Mucosa of descending colon (tissue), 3 donors: ENCODE results near the gene MTHFD1L. TPM values are rescaled to one million over a fixed set of nuclear protein-coding genes. Genes with fewer than 3 reads are reported as not detected.

ENCODE experiments used
- ATAC-seq: fragments of 200-7000 bp; cut with Tn5 transposase; one replicate; pipeline ENCODE4 v1.9.1; 2020; ENCODE audit warnings: mild to moderate bottlenecking, moderate library complexity
- DNase-seq, 3 donors: peaks; one replicate each; pipeline ENCODE4 v3.0.0-alpha.2; 2020
- H3K36me3 ChIP-seq: fragments of 200-600 bp; one replicate; pipeline ENCODE4 v1.8.0; 2021; ENCODE audit warnings: low read depth, mild to moderate bottlenecking
- H3K4me1 ChIP-seq: fragments of 200-600 bp; one replicate; pipeline ENCODE4 v1.8.0; 2021; ENCODE audit warnings: low read depth, mild to moderate bottlenecking
- H3K4me3 ChIP-seq: fragments of 200-600 bp; one replicate; pipeline ENCODE4 v1.8.0; 2021; ENCODE audit warnings: mild to moderate bottlenecking
- H3K9me3 ChIP-seq: fragments of 200-600 bp; one replicate; pipeline ENCODE4 v1.8.0; 2021; ENCODE audit warnings: mild to moderate bottlenecking
- intact Hi-C, 2 donors: fragments of 100-400 bp; cut with DNase I in 1 of 2; cut with micrococcal nuclease in 1 of 2; formaldehyde crosslinking; loops; one replicate each; pipeline versions ENCODE4 v1.11.0 to v1.11.1; 2022; cut with DNase I, micrococcal nuclease
- total RNA-seq, 3 donors: library from RNA; stranded (reverse); fragmentation: NEBNext Ultra II Directional in 2 of 3; extraction: Animal tissue kit (Norgen Biotek cat#: 25700) in 2 of 3; gene quantifications; one replicate each; pipeline versions ENCODE4 v1.2.1 to v1.2.4, GENCODE V29; 2021 to 2023
- TF ChIP-seq, protein P1 (sequence below): fragments of 200-600 bp; IDR thresholded peaks from one replicate; pipeline ENCODE4 v1.8.0; 2022; ENCODE audit warnings: antibody characterized with exemption, mild to moderate bottlenecking
- donor health status: DM: no; HTN: no; CAD: no; lungs with moderate emphysema.
- donor health status: DM: no; HTN: no; CAD: no.
- donor health status: DM: no; HTN: yes; CAD: no.

MTHFD1L gene
- total RNA-seq, 3 donors from 2014 or later, result 7.1 to 11.1 (median 8.9) TPM

DNA sequence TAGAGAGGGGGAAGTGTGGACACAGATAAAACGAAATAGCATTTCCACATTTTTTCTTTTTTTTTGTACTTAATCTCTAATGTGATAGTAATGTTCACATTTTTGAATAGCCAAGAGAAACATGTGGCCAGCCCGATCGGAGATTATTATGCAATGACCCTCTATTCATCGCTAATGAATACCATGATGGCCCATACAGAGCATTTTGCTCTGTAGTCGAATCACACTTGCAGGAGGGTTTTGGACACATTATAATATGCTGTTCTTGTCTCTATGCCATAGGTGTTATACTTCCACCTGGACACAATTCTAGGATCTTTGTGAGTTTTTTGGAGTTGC is 60.1 kb downstream of the MTHFD1L start:
- ATAC-seq (no peak), DNase-seq (no peak)
- intact Hi-C loops, result no loop called here
- no peaks in the 10 kb centered on the region for H3K36me3 ChIP-seq
- no peaks in the 10 kb centered on the region for H3K4me1 ChIP-seq
- H3K4me3 ChIP-seq, result no peak overlapping the region
- TF ChIP-seq, protein P1, sequence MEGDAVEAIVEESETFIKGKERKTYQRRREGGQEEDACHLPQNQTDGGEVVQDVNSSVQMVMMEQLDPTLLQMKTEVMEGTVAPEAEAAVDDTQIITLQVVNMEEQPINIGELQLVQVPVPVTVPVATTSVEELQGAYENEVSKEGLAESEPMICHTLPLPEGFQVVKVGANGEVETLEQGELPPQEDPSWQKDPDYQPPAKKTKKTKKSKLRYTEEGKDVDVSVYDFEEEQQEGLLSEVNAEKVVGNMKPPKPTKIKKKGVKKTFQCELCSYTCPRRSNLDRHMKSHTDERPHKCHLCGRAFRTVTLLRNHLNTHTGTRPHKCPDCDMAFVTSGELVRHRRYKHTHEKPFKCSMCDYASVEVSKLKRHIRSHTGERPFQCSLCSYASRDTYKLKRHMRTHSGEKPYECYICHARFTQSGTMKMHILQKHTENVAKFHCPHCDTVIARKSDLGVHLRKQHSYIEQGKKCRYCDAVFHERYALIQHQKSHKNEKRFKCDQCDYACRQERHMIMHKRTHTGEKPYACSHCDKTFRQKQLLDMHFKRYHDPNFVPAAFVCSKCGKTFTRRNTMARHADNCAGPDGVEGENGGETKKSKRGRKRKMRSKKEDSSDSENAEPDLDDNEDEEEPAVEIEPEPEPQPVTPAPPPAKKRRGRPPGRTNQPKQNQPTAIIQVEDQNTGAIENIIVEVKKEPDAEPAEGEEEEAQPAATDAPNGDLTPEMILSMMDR, result no peak
- H3K9me3 ChIP-seq, result no peaks in the 10 kb centered on the region

- no peaks in the 10 kb centered on the region for H3K36me3 ChIP-seq
- no peaks in the 10 kb centered on the region for H3K4me1 ChIP-seq
- no peak for ATAC-seq
- no peak overlapping the region for H3K4me3 ChIP-seq
- no peak for DNase-seq
- intact Hi-C loops, result no loop called here
- H3K9me3 ChIP-seq, result no peaks in the 10 kb centered on the region
- TF ChIP-seq, protein P1, result no peak
Measured at GRCh38 chr6:150925976-150926375, 60.5 kb downstream of the MTHFD1L start.

- peak in 1 of 3 donors; percentile 2 for DNase-seq
- TF ChIP-seq, protein P1, result no peak
- no peak for ATAC-seq
- Histone ChIP-seq H3K36me3 (no peaks in the 10 kb centered on the region), H3K4me3 (no peak overlapping the region), H3K4me1 (no peaks in the 10 kb centered on the region), H3K9me3 (no peaks in the 10 kb centered on the region)
- intact Hi-C loops, result no loop called here
Measured at GRCh38 chr6:150928882-150929281, 63.4 kb downstream of the MTHFD1L start.

DNA sequence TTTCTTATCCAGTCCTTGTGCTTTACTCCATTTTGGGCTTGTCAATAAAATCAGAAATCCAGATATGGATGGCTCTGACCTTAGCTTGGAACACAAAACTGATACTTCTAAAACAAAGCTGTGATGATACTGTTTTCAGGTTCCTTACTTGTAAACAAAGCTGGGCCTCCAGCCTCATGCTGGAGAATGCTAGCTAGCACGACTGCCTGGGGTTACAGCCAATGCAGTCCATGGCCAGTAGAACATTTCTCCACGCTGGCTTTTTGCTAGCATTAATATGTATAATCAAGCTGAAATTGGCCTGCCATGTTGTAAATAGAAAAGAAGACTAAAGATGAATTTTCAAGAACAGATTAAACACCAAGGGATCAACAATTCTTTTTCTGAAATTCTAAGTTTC is 63.9 kb downstream of the MTHFD1L start:
- TF ChIP-seq, protein P1, result no peak
- Histone ChIP-seq H3K4me1 (no peaks in the 10 kb centered on the region), H3K4me3 (no peak overlapping the region), H3K9me3 (no peaks in the 10 kb centered on the region), H3K36me3 (no peaks in the 10 kb centered on the region)
- intact Hi-C loops, result no loop called here
- ATAC-seq (no peak), DNase-seq (no peak)

- Histone ChIP-seq H3K4me1 (no peaks in the 10 kb centered on the region), H3K4me3 (no peak overlapping the region), H3K36me3 (no peaks in the 10 kb centered on the region), H3K9me3 (no peaks in the 10 kb centered on the region)
- intact Hi-C loops, result no loop called here
- DNase-seq (no peak), ATAC-seq (no peak)
- TF ChIP-seq, protein P1, result no peak
Measured at GRCh38 chr6:150930841-150931240, 65.3 kb downstream of the MTHFD1L start.

DNA sequence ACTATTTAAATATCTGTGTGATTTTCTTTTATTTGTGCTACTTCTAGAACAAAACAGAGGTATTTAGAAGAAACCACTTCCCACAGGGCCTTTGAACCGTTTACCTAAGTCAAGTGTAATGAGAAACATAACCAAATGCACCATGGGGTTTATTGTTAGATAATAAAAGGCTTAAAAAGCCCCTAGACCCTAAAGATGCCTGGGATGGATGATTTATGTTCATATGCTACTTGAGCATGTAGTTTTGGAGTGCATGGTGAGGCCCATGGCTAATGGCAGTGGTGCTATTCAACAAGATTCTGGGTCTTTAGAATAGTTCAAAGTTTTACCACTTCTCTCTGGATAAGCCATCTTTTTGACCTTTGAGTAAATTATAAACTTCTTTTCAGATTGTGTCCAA is 65.9 kb downstream of the MTHFD1L start:
- no peaks in the 10 kb centered on the region for H3K9me3 ChIP-seq
- no peaks in the 10 kb centered on the region for H3K36me3 ChIP-seq
- intact Hi-C loops, result no loop called here
- DNase-seq (no peak), ATAC-seq (no peak)
- no peak overlapping the region for H3K4me3 ChIP-seq
- TF ChIP-seq, protein P1, result no peak
- H3K4me1 ChIP-seq, result no peaks in the 10 kb centered on the region
